Aorta (tissue), 4 donors: Measurements from ENCODE around the gene PSMA1. TPM values are rescaled to one million over a fixed set of nuclear protein-coding genes. Genes with fewer than 3 reads are reported as not detected.

Experiments used
- polyA plus RNA-seq, 2 donors: library from polyadenylated mRNA; stranded (reverse); fragments of 200-250 nt; gene quantifications; one replicate each; pipeline ENCODE4 v1.2.3, GENCODE V29; 2013
- total RNA-seq, 2 donors: library from RNA; stranded (reverse); fragmentation: NEBNext Ultra II Directional; extraction: Animal tissue kit (Norgen Biotek cat#: 25700); gene quantifications; one replicate each; pipeline ENCODE4 v1.2.1, GENCODE V29; 2021
- donor health status: healthy with polysubstance abuse.
- donor health status: Bipolar disorder and iron deficiency.
- donor health status: DM: no; HTN: no; CAD: no.
- donor health status: DM: yes; HTN: yes; CAD: no.

Gene PSMA1
- total and polyA plus RNA-seq, 4 donors = 92.8 to 133 (median 120) TPM

Other genes starting within 250 kb of the PSMA1 start
- 10 to 100 TPM; 24.5 to 46.7 TPM for gene RRAS2, start 161.2 kb downstream of the PSMA1 start, total RNA-seq
- 10 to 100 TPM; 18.0 to 31.3 TPM for gene RRAS2, start 161.2 kb downstream of the PSMA1 start, polyA plus RNA-seq
- gene COPB1, start 20.6 kb downstream of the PSMA1 start, total RNA-seq = 10 to 100 TPM; 90.6 to 92.8 TPM
- gene COPB1, start 20.6 kb downstream of the PSMA1 start, polyA plus RNA-seq = 10 to 100 TPM; 45.3 to 48.6 TPM
- 10 to 100 TPM; 12.3 to 15.1 TPM for gene PDE3B, start 123.4 kb upstream of the PSMA1 start, total RNA-seq
- gene PDE3B, start 123.4 kb upstream of the PSMA1 start, polyA plus RNA-seq = 1 to 10 TPM; 2.5 to 3.0 TPM